ENCODE results near the gene HECTD1.
"Not testable (repeated sequence)": the region's sequence is repeated elsewhere in the genome, so short reads cannot be mapped to it uniquely, and the experiment has no call there.

Gene HECTD1

GRCh38 chr14:31059152-31059924 is 148.3 kb downstream of the HECTD1 start:
- ATAC-seq (ENCODE audit: low read depth) (peak; percentile 64), DNase-seq (ENCODE audit: low spot score) (no peak)
- Histone ChIP-seq H3K9me3 (ENCODE audit: severe bottlenecking) (no peaks in the 10 kb centered on the region), H3K27me3 (ENCODE audit: insufficient read depth, poor library complexity, severe bottlenecking) (no peaks in the 10 kb centered on the region), H3K4me1 (ENCODE audit: insufficient read depth, poor library complexity, severe bottlenecking) (peaks cover 43% of the 10 kb centered on the region), H3K27ac (ENCODE audit: poor library complexity, severe bottlenecking) (peak overlapping the region; percentile 96), H3K36me3 (ENCODE audit: low read depth) (no peaks in the 10 kb centered on the region), H3K4me3 (ENCODE audit: severe bottlenecking) (no peak overlapping the region)
- TF ChIP-seq CTCF (IDR thresholded peaks at IDR 0.05; ENCODE audit: poor library complexity, severe bottlenecking): no peak

- no peak for ATAC-seq (ENCODE audit: low read depth)
- peaks cover 43% of the 10 kb centered on the region for H3K4me1 ChIP-seq (ENCODE audit: insufficient read depth, poor library complexity, severe bottlenecking)
- no peaks in the 10 kb centered on the region for H3K27me3 ChIP-seq (ENCODE audit: insufficient read depth, poor library complexity, severe bottlenecking)
- TF ChIP-seq CTCF (IDR thresholded peaks at IDR 0.05; ENCODE audit: poor library complexity, severe bottlenecking): no peak
- DNase-seq (ENCODE audit: low spot score): no peak
- no peaks in the 10 kb centered on the region for H3K9me3 ChIP-seq (ENCODE audit: severe bottlenecking)
- H3K27ac ChIP-seq (ENCODE audit: poor library complexity, severe bottlenecking): peak overlapping the region; percentile 96
- no peaks in the 10 kb centered on the region for H3K36me3 ChIP-seq (ENCODE audit: low read depth)
- no peak overlapping the region for H3K4me3 ChIP-seq (ENCODE audit: severe bottlenecking)
Observed at GRCh38 chr14:31057701-31058364, 149.8 kb downstream of the HECTD1 start.

- peak overlapping the region; percentile 96 for H3K27ac ChIP-seq (ENCODE audit: poor library complexity, severe bottlenecking)
- H3K4me1 ChIP-seq (ENCODE audit: insufficient read depth, poor library complexity, severe bottlenecking): peaks cover 43% of the 10 kb centered on the region
- no peak for TF ChIP-seq CTCF (IDR thresholded peaks at IDR 0.05; ENCODE audit: poor library complexity, severe bottlenecking)
- no peak overlapping the region for H3K4me3 ChIP-seq (ENCODE audit: severe bottlenecking)
- no peaks in the 10 kb centered on the region for H3K9me3 ChIP-seq (ENCODE audit: severe bottlenecking)
- H3K27me3 ChIP-seq (ENCODE audit: insufficient read depth, poor library complexity, severe bottlenecking): no peaks in the 10 kb centered on the region
- DNase-seq (ENCODE audit: low spot score) (no peak), ATAC-seq (ENCODE audit: low read depth) (peak; percentile 49; the same call in 2 of the 3 replicates)
- H3K36me3 ChIP-seq (ENCODE audit: low read depth): no peaks in the 10 kb centered on the region
Observed at GRCh38 chr14:31057035-31057434, 150.6 kb downstream of the HECTD1 start.

- not testable (repeated sequence) for H3K36me3 ChIP-seq (ENCODE audit: low read depth); H3K27me3 ChIP-seq (ENCODE audit: insufficient read depth, poor library complexity, severe bottlenecking); H3K4me3 ChIP-seq (ENCODE audit: severe bottlenecking); ATAC-seq (ENCODE audit: low read depth); DNase-seq (ENCODE audit: low spot score); H3K9me3 ChIP-seq (ENCODE audit: severe bottlenecking); H3K27ac ChIP-seq (ENCODE audit: poor library complexity, severe bottlenecking)
- H3K4me1 ChIP-seq (ENCODE audit: insufficient read depth, poor library complexity, severe bottlenecking): peaks cover 18% of the 10 kb centered on the region
Observed at GRCh38 chr14:31052905-31053586, 154.5 kb downstream of the HECTD1 start.

- TF ChIP-seq CTCF (IDR thresholded peaks at IDR 0.05; ENCODE audit: poor library complexity, severe bottlenecking): no peak
- no peaks in the 10 kb centered on the region for H3K36me3 ChIP-seq (ENCODE audit: low read depth)
- DNase-seq (ENCODE audit: low spot score) (no peak), ATAC-seq (ENCODE audit: low read depth) (no peak)
- peaks cover 7% of the 10 kb centered on the region for H3K4me1 ChIP-seq (ENCODE audit: insufficient read depth, poor library complexity, severe bottlenecking)
- no peak overlapping the region for H3K27ac ChIP-seq (ENCODE audit: poor library complexity, severe bottlenecking)
- H3K27me3 ChIP-seq (ENCODE audit: insufficient read depth, poor library complexity, severe bottlenecking): no peaks in the 10 kb centered on the region
- no peaks in the 10 kb centered on the region for H3K9me3 ChIP-seq (ENCODE audit: severe bottlenecking)
- no peak overlapping the region for H3K4me3 ChIP-seq (ENCODE audit: severe bottlenecking)
Observed at GRCh38 chr14:31051511-31051910, 156.1 kb downstream of the HECTD1 start.

All from RWPE2 (cell line).